HG03139 (cell line): ENCODE results near the gene DYNLL1.
"Not testable (repeated sequence)": the region's sequence is repeated elsewhere in the genome, so short reads cannot be mapped to it uniquely, and the experiment has no call there.

Source experiments
- ATAC-seq: cut with Tn5 transposase; IDR thresholded peaks from one replicate; pipeline ENCODE4 v1.9.1; 2021; ENCODE audit not compliant: unreplicated experiment

The DYNLL1 gene

DNA sequence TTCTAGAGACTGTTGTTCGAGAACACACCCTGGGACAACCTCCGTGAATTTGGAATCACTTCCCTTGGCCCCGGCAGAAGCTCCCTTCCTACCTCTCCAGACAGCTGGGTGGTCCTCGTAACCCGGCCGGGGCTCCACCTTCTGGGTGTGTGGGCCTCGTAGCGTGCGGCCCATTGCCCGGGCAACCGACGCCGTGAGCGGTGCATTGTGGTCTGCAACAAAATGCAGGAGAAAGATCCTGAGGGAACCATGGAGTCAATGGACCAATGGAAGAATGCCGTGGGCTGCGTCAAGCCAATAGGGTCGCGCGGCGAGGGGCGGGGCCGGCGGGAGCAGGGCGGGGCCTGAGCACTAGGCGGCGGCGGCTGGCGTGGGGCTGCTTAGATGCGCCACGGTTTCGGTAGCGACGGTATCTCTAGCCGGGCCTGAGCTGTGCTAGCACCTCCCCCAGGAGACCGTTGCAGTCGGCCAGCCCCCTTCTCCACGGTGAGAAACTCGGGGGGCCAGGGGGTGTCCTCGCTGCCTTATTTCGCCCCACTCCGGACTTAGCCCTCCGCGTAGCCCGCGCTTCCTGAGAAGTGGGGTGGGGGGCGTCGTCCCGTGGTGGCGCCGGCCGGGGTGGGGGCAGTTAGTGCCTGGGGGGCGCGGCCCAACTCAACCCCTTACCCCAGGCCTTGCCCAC, at the start of gene DYNLL1:
Gene DYNLL1 (plus strand): TSS at position 383 of the 682 bp plus-strand sequence. CDS start 309 bp downstream, outside the sequence.
- peak; percentile 92 for ATAC-seq

DNA sequence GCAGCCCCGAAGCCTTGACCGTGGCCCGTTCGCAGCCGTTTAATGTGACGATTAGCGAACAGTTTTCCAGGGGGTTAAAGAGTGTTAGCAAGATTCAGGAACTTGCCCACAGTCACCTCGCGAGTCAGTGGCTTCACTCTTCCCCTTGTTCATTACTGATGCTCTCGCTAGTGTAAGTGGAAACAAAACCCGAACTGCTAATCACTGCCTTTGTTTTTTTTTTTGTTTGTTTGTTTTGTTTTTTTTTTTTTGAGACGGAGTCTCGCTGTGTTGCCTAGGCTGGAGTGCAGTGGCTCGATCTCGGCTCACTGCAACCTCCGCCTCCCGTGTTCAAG, 49.1 kb upstream of the DYNLL1 start:
- ATAC-seq: not testable (repeated sequence)

DNA sequence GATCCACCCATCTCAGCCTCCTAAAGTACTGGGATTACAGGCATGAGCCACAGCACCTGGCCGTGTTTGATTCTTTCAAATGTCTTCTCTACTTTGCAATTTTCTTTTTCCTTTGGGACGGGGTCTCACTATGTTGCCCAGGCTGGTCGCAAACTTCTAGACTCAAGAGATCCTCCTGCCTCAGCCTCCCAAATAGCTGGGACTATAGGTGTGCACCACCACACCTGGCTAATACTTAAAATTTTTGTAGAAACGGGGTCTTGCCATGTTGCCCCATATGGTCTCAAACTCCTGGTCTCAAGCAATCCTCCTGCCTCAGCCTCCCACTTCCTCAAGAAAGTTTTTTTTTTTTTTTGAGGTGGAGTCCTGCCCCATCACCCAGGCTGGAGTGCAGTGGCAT, 47.9 kb upstream of the DYNLL1 start:
- no peak for ATAC-seq

DNA sequence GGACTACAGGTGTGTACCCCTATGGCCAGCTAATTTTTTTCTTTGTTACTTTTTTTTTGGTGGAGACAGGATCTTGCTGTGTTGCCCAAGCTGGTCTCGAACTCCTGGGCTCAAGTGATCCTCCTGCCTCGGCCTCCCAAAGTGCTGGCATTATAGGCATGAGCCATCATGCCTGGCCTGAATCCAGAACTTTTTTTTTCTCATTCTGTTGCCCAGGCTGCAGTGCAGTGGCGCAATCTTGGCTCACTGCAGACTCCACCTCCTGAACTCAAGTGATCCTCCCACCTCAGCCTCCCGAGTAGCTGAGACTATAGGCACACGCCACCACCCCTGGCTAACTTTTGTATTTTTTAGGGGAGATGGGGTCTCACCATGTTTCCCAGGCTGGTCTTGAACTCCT, 43.4 kb upstream of the DYNLL1 start:
- not testable (repeated sequence) for ATAC-seq

DNA sequence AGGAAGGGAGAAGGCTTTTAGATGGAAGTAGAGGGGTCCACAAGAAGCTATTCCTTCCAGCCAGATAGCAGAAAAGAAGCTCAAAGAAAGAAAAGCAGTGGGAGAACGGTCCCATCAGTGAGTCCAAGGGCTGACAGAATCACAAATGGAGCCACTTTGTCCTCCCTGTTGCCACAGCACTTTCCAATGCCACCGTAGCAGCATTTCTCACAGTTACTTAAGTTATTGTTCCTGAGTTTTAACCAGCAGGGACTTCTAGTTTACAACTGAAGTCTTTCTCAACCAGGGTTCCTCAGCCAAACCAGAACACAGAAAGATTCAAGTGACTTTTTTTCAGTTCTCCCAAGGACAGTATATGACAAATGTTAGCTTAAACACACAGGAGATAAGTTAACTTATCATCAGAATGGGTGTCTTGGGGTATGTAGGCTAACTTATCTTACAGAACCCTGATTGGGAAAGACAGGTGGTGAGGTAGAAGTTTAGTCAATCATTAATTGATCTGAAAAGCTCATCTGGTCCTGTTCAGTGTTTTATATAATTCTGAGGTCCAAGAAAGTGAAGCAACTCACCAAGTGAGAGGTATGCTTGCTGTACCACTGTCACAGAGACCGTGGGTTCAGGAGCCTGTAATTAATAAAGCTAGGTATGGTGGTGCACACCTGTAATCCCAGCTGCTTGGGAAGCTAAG, 42.7 kb upstream of the DYNLL1 start:
- no peak for ATAC-seq

DNA sequence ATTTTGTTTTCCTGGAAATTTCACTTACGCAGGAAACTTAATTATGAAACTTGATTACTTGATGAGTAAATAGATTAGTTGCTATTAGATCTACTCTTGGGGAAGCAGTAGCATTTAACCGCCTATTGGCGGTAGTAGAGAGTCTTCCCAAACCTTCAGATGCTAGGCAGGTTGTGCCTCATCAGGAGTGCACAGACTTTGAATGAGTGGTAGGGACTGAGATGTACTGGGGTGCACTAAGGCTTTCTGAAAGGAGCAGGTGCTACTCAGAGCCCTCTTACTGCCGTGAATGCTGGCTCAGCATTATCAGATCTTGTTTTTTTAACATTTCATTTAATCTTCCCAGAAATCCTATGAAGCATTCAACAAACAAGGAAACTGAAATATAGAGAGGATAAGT, 41.9 kb upstream of the DYNLL1 start:
- no peak for ATAC-seq

DNA sequence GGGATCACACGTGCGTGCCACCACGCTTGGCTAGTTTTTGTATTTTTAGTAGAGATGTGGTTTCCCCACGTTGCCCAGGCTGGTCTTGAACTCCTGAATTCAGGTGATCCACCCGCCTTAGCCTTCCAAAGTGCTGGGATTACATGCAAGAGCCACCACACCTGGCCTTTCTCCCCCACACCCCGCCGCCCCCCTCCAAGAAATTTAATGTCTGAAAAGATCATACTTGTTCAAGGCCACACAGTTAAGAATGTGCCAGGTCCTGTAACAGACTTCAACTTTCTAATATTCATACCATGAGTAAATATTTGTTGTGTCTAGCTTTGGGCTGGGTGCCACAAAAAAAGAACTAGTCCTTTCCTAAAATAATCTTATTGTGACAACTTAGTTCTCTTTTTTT, 40.6 kb upstream of the DYNLL1 start:
- no peak for ATAC-seq

DNA sequence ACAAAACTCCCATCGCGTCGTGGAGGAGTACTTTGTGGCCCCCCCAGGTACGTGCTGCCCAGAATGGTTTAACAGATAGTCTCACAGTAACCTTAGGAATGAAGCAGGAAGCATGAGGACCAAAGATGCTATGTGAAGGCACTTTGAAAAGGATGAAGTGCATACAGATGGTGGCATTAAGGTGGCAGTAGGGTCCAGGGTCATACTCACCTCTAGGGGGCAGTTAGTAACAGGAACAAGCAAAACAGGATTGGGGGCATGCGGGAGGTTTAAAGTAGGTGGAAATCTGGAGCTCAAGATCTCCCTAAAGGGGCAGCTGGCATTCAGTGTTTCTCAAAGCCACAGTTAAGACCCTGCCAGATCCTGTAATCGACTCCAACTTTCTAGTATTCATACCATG, 38.8 kb upstream of the DYNLL1 start:
- no peak for ATAC-seq

DNA sequence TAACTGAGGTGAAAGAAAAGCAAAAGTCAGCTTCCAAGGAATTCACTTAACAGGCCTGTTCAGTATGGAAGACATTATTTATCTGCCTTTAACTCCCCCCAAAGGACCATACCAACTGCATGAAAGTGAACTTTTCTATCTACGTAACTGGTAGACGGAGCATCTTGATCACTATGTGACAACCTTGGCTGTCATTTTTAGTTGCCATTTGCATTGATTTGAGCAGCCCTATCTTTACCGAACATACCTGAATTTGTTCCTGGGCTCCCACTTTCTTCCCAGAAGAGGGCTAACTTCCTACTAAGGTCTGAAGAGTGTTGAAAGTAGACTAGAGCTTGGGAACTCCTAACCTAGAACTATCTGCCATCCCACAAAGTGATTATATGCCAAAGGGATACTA, 35.8 kb upstream of the DYNLL1 start:
- ATAC-seq: no peak

DNA sequence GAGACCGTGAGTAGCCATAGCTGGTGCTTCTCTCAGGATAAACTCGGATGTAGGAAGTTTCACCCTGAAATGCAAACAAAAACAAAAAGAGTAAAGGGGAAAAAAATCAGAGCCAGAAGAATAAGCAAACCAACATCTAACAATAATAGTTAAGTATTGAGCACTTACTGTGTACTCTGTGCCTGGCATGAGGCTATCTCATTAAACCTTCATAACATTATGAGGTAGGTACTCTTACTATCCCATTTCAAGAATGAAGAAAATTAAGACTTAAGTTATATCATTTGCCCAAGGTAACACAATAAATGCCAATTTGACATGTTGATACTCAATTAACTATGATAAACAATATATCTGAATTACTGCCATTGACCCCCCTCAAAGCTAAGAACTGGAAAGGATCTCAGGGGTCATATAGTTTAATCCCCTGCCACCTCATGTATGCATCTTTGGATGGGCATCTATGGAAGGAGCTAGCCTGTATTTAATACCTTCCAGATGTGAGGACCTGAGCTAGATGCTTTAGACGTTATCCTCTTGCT, 33.7 kb upstream of the DYNLL1 start:
- ATAC-seq: no peak

DNA sequence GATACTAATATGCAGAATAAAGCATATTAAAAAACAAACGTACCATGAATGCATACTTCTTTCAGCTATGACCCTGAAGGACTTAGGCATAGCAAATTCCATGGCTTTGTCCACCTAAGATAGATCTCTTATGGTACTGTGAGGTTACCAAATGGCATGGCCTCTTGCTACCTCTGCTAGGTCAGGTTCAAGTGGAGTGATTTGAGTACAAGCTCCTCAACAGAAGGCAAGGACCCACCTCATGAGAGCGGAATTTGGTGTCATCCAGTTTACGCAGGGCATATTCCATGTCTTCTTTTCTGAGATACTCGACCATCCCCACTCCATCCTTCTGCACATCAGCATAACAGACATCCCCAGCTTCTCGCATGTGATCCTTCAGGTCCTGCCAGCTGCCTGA, 32.2 kb upstream of the DYNLL1 start:
- no peak for ATAC-seq

DNA sequence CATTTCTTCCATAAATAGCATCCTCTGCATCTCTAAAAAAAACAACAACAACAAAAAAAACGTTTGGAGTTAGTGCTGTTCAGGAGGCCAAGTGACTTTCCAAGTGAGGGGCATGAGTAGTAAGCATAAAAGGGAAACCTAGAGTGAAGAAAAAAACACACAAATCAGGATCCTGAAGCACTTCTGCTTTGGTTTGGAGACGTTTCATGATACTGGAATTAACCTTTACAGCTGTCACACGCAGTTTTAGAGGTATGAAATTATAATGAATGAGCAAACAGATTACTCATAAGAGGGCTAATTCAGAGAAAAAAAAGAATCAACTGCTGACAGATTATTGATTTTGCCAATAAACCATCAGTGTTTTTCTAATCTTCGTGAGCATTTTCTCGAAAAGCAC, 30.2 kb upstream of the DYNLL1 start:
- no peak for ATAC-seq

DNA sequence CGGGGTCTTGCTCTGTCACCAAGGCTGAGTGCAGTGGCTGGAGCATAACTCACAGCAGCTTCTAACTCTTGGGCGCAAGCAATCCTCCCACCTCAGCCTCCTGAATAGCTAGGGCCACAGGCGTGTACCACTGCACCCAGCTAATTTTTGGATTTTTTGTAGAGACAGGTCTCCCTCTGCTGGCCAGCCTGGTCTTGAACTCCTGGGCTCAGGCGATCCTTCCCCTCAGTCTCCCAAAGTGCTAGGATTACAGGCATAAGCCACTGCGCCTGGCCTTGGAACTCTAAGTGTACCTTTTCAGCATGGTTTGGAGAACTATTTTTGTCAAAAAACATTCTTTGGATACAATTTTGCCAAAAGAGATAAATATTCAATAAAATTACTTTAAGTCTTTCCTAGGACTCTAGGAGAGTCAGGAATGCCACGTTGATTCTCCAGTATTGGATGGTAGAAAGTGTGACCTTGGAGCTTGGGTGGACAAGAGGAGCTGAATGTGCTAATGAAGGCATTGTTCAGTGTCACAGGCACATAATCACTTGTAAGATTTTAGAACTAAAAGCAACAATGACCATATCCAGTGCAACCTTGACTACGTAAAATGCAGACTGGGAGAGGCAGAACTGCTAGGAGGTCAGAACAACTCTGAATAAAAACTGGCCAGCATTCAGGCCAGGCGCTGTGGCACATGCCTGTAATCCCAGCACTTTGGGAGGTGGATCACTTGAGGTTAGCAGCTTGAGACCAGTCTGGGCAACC, 29.2 kb upstream of the DYNLL1 start:
- no peak for ATAC-seq

DNA sequence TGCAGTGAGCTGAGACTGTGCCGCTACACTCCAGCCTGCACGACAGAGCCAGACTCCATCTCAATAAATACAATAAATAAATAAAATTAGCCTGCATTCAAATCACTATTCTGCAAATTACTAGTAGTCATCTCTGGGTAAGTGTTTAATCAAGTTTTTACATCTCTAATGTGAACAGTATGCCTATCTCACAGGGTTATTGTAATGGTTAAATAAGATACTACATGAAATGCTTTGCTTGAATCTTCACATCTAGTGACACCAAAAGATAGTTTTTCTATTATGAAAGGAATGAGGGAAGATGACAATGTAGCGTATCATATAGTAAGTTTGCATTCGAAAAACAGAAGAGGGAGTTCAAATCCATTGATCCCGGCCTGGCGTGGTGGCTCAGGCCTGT, 28.5 kb upstream of the DYNLL1 start:
- ATAC-seq: no peak

DNA sequence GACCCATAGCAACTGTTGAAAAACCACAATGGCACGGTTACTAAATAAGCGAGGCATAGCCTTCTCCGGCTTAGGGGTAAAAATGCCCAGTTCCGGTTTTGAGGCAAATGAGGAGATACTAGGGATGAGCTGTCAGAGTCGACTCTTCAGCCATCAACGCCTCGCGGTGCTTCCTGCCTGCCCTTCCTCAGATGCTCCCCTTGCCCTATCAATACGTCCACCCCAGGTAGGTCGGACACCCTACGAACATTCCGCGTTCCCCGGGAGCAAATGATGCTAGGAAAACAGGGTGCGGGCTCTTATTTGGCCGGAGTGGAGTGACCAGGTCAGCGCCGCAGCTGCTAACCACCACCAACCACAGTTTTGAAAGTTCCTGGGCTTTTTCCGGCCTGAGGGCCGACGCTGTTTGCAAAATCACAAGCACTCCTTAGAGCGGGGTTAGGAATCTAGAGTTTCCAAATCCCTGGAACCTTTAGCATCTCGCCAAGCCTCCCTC, 27.5 kb upstream of the DYNLL1 start:
- ATAC-seq: no peak

DNA sequence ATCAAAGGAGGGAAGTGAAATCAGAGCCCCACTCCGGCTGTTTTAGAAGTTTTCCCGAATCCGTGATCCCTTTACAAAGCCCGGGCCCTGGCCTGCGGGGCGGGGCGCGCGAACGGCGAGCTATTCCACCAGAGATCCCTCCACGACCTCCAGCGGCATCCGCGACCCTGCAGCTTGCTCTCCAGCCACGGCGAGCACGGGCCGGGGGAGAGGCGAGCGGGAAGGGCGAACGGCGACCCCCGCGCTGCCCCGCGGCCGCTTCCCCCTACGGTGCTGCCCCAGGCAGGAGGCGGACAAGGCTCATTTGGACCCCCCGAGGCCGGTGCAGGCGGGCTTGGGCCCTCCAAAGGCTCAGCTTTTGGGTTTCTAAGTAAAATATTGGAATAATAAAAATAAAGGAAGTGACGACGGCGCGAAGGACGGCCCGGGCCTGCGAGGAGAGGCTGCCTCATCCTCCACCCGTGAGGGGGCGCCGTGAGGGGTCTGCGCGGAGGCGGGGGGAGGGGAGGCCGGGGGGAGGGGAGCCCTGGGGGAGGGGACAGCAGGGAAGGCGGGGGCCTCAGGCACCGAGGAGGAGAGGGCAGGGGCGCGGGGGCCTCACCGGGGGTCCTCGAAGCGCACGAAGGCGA, 27.0 kb upstream of the DYNLL1 start:
- ATAC-seq: peak; percentile 17

DNA sequence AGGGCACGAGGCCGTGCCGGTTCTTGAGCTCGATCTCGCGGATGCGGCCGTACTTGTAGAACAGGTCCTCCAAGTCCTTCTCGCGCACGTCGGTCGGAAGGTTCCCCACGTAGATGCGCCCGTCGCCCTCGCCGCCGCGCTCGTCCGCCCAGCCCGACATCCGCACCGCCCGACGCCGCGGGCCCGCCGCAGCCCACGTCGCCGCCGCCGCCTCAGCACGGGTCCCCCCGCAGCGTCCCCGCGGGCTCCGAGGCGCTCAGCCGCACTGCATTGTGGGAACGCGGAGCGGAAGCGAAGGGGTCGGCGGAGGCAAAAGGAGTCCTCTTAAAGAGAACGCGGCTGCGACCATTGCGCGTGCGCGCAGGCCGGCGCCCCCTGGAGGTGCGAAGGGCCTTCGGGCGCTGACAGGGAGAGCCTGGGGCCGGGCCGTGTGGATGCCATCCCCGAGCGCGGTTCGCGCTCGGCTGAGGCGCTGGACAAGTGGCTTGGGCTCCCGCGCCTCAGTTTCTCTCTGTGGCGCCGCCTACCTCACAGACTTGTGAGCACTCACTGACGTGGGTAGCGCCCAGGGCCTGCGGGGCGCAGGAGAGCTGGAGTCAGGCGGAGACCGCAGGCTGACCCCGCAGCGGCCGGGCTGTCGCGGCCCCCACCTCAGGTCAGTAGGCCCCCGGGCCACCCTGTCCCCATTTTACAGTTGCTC, 26.3 kb upstream of the DYNLL1 start, which contains the start of gene SRSF9:
Gene SRSF9 (minus strand): TSS at position 299 of the 700 bp plus-strand sequence. CDS start 139 bp downstream, at position 160.
- peak; percentile 80 for ATAC-seq

DNA sequence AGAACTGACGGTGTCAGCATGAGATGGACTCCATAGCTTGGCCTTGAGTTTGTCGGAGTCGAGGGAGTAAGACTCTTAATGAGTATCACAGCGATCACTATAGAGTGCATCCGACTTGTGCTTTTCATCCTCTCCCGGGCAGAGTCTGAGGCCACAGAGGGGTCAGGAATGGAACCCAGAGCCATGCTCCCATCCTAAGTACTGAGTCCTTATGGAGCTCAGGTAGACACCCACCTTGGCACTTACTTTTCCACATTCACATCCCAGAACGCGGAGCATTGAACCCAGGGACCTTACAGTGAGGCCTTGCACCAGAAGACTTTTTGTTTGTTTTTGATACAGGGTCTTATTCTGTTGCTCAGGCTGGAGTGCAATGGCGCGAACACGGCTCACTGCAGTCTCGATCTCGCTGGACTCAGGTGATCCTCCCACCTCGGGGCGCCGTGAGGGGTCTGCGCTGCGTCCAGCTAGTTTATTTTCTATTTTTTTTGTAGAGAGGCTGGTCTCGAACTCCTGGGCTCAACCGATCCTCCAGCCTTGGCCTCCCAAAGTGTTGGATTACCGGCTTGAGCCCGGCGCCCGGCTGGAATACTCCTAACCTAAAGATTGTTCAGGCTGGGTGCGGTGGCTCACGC, 25.6 kb upstream of the DYNLL1 start:
- peak; percentile 23 for ATAC-seq

DNA sequence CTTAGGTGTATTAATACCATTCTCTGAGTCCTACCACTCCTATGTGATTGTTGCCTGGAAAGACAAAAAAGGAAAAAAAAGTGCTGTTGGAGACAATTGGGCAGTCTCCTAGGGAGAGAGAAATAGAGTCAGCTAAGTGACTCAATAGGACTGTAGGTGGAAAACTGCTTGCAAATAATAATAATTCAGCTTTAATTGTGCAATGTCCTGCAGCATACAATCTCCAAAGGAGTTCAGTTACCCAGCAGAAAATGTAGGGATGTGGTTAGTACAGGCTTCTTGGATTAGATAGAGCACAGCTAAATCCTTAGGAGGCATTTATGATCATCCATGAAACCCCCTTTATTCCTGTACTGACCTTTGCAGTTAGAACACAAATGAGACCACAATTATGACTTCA, 23.4 kb upstream of the DYNLL1 start:
- no peak for ATAC-seq
